HG03108 (cell line): ENCODE results near the gene RNU2-63P.
A peak's percentile ranks its signal among the peaks of the same experiment; 100 is the strongest.
"Not testable (repeated sequence)": the region's sequence is repeated elsewhere in the genome, so short reads cannot be mapped to it uniquely, and the experiment has no call there.

Experiments
- ATAC-seq: cut with Tn5 transposase; IDR thresholded peaks from one replicate; pipeline ENCODE4 v1.9.1; 2021; ENCODE audit warnings: moderate library complexity; ENCODE audit not compliant: unreplicated experiment

Gene RNU2-63P

GRCh38 chr2:88032070-88032702 lies 15.8 kb upstream of the RNU2-63P start:
- no peak for ATAC-seq

GRCh38 chr2:88028931-88029330 lies 12.6 kb upstream of the RNU2-63P start:
- ATAC-seq = no peak

GRCh38 chr2:88027697-88028389 lies 11.5 kb upstream of the RNU2-63P start:
- no peak for ATAC-seq

- no peak for ATAC-seq
Observed at GRCh38 chr2:88024509-88024908, 8.2 kb upstream of the RNU2-63P start.

- ATAC-seq = no peak
Observed at GRCh38 chr2:88022669-88022921, 6.2 kb upstream of the RNU2-63P start.

- no peak for ATAC-seq
Observed at GRCh38 chr2:88019985-88020384, 3.6 kb upstream of the RNU2-63P start.

GRCh38 chr2:88018909-88019308 lies 2.6 kb upstream of the RNU2-63P start:
- ATAC-seq = no peak

- ATAC-seq = not testable (repeated sequence)
Observed at GRCh38 chr2:88018077-88018805, 1.9 kb upstream of the RNU2-63P start.

- not testable (repeated sequence) for ATAC-seq
Observed at GRCh38 chr2:88017780-88018038, 1.4 kb upstream of the RNU2-63P start.

- peak; percentile 57 for ATAC-seq
Observed at GRCh38 chr2:88016960-88017779, 823 bp upstream of the RNU2-63P start.

GRCh38 chr2:88011011-88011410 lies 5.3 kb downstream of the RNU2-63P start:
- ATAC-seq = no peak

- no peak for ATAC-seq
Observed at GRCh38 chr2:88010136-88010535, 6.2 kb downstream of the RNU2-63P start.

GRCh38 chr2:88006912-88007439 lies 9.4 kb downstream of the RNU2-63P start:
- ATAC-seq = no peak

- no peak for ATAC-seq
Observed at GRCh38 chr2:88005776-88006175, 10.6 kb downstream of the RNU2-63P start.

- ATAC-seq = no peak
Observed at GRCh38 chr2:88003074-88003755, 13.1 kb downstream of the RNU2-63P start.

GRCh38 chr2:88002359-88002707 lies 14.0 kb downstream of the RNU2-63P start:
- no peak for ATAC-seq

GRCh38 chr2:88000474-88000873 lies 15.9 kb downstream of the RNU2-63P start:
- ATAC-seq = not testable (repeated sequence)

GRCh38 chr2:87996570-87996969 lies 19.8 kb downstream of the RNU2-63P start:
- ATAC-seq = no peak

GRCh38 chr2:87995756-87996155 lies 20.6 kb downstream of the RNU2-63P start:
- no peak for ATAC-seq

GRCh38 chr2:87994304-87994850 lies 22.0 kb downstream of the RNU2-63P start:
- ATAC-seq = not testable (repeated sequence)

GRCh38 chr2:87992569-87992968 lies 23.8 kb downstream of the RNU2-63P start:
- ATAC-seq = not testable (repeated sequence)
